GM18858 (cell line): ENCODE results near the gene SRF.
A peak's percentile ranks its signal among the peaks of the same experiment; 100 is the strongest.
"Not testable (repeated sequence)": the region's sequence is repeated elsewhere in the genome, so short reads cannot be mapped to it uniquely, and the experiment has no call there.

Experiments
- ATAC-seq: cut with Tn5 transposase; IDR thresholded peaks from one replicate; pipeline ENCODE4 v1.9.1; 2021; ENCODE audit not compliant: unreplicated experiment

Gene SRF

DNA sequence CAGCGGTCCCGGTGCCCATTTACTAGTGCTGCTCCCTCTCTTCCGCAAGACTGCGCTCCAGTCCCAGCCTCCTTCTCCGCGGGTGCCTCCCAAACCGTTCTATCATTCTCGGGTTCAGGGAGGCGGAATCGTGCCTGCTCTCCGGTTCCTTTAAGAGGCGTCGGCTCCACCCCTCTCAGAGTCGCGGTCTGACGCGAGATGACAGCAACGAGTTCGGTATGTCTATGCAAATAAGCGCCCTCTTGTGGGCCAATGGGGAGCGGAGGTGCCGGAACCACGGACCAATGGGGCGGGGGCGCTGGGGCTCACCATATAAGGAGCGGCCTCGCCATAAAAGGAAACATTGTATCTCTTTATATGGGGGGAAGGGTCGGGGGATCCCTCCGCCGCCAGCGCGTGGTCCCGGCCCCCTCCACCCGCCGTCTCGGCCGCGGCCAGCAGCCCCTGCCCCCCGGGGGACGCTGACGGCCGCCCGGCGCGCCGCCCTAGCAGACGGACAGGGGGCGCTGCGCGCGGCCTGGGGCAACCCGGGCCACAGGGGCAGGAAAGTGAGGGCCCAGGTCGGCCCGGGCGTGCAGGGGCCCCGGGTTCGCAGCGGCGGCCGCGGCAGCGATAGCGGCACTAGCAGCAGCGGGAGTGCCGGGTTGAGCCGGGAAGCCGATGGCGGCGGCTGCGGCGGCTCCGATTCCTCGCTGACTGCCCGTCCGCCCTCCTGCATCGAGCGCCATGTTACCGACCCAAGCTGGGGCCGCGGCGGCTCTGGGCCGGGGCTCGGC, at the start of gene SRF:
TSS of gene SRF (plus strand) at position 339 of the 776 bp plus-strand sequence. CDS start at position 727, 388 bp downstream.
- peak; percentile 50 for ATAC-seq

DNA sequence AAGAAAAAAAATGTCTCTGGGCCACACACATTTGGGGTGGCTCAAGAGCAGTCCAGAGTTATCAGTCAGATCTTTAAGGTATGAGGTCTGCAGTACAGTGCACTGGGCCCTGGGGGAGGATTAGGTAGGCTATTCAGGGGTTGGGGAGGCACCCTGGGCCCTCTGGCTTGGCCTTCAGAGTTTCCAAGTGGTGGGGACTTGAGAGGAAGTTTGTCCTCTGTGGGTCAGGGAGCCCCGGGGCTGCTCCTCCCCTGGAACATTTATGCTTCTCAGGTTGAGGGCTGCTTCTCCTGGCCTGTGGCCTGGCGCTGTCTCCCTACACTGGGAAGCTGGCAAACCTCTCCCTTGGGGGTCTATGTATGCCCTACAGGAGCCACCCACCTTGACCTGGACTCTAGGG, 48.9 kb upstream of the SRF start:
- no peak for ATAC-seq

DNA sequence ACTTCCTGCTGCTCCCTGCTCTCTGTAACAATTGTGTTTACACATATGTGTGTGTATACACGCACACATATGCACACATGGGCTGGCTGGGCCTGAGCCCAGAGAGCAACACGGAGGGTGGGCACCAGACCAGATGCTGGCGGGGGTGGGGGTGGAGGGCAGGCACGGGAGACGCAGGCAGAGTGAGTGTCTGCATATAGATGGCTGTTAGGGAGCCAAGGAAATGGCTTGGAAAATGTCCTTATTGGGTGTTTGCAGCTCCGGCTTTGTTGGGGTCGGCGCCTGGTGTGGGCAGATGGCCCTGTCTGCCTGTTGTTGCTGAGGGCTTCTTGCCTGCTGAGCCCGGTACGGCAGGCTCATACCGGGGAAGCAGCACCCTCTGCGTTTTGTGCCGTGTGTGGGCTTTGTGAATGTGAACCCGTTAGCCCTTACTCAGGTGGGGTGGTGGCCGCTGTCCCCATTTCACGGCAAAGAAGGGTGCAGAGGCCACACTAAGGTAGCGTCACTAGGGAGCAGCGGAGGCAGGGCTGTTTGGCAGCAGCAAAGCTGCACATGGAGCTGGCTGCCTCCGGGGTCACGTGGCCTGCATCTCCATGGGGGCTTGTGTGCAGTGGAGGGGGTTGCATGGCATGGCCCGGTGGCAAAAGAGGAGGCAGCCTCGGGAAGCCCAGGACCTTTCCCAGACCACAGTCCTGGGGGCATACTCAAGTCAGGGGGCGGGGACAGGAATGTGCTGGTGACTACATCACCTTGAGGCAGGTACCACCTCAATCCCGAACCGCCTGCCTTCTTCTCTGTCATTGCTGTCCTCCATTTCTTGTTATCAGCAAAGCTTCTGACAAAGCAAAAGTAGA, 47.4 kb upstream of the SRF start:
- ATAC-seq, result no peak

DNA sequence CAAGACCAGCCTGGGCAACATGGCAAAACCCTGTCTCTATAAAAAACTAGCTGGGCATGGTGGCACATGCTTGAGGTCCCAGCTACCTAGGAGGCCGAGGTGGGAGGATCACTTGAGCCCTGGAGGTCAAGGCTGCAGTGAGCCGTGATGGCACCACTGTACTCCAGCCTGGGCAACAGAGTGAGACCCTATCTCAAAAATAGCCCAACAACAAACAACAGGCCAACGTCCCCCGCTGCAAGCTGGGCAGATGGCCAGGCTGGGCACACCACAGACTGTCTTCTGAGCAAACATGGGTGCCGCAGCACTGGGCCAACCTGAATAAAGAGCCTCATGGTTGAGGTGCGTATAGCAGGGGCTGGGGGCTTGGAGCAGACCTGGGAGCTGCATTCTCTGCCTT, 46.6 kb upstream of the SRF start:
- ATAC-seq, result no peak

DNA sequence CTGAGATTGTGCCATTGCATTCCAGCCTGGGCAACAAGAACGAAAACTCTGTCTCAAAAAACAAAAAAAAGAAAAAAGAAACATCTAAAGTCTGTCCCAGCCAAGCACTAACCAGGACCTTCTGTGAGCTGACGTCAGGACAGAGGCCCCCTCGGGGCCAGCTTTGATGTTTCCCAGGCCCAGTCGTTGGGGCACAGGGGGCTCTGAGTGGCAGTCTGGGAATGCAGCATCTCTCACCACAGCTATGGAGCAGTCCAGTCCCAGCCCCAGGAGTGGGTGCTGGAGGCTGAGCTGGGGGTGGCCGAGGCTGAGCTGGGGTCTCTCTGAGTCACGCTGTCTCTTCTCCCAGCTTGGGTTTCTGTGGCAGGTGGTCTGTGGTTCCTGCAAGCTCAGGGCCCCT, 46.0 kb upstream of the SRF start:
- ATAC-seq, result no peak

DNA sequence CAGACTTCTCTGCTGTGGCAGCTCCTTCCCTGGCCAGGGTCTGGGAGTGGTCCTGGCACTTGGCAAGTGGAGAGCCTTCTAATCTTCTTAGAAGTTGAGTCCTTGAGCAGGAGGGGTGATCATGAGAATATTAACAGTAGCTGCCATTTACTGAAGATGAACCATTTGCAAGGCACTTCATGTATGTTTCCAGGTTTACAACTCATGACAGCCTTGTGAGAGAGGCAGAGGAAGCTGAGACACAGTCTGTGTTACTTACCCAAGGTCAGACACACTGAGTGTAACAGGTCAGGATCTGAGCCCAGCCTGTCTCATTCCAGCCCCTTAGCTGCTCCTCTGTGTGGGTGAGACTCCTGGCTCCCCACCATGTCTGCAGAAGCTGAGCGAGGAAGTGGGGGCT, 45.5 kb upstream of the SRF start:
- no peak for ATAC-seq

DNA sequence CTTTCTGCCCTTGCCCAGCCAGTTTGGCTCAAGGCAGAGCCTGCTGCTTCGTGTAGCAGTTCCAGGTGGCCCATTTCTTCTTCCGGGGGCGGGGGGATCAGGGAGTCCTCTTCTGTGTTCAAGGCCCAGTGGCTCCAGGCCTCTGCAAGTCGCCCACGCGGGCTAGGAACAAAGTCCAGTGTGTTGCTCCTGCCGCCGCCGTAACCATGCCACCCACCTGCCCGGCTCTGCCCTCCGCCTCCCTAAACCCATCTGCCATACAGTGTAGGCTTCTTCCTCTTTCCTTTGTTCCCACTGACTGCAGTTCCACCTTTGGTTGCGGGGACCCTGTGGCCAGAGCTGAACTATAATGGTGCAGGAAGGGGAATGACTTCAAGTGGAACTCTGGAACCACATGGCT, 43.9 kb upstream of the SRF start:
- ATAC-seq, result no peak

DNA sequence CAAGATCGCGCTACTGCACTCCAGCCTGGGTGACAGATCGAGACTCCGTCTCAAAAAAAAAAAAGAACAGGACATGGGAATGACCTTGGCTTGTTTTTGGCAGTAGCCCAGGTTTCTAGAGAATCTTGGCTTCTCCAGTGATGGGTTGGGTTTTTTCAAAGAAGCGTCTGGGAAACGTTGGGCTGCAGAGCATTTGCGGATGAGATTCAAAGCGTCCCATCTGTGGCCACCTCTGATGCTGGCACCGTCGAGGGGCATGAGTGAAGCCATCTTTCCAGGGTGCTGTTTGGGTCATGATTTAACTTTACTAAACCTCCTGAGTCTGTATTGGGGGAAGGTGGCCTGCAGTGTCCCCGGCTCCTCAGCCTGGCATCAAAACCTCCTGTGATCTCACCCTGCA, 43.2 kb upstream of the SRF start:
- no peak for ATAC-seq

DNA sequence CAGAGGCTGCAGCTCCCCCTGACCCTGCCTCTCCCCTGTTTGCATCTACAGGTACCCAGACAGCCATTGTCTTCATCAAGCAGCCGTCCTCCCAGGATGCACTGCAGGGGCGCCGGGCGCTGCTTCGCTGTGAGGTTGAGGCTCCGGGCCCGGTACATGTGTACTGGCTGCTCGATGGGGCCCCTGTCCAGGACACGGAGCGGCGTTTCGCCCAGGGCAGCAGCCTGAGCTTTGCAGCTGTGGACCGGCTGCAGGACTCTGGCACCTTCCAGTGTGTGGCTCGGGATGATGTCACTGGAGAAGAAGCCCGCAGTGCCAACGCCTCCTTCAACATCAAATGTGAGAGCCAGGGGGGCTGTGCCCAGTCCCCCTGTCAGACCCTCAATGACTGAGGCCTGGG, 42.1 kb upstream of the SRF start:
- ATAC-seq, result no peak

DNA sequence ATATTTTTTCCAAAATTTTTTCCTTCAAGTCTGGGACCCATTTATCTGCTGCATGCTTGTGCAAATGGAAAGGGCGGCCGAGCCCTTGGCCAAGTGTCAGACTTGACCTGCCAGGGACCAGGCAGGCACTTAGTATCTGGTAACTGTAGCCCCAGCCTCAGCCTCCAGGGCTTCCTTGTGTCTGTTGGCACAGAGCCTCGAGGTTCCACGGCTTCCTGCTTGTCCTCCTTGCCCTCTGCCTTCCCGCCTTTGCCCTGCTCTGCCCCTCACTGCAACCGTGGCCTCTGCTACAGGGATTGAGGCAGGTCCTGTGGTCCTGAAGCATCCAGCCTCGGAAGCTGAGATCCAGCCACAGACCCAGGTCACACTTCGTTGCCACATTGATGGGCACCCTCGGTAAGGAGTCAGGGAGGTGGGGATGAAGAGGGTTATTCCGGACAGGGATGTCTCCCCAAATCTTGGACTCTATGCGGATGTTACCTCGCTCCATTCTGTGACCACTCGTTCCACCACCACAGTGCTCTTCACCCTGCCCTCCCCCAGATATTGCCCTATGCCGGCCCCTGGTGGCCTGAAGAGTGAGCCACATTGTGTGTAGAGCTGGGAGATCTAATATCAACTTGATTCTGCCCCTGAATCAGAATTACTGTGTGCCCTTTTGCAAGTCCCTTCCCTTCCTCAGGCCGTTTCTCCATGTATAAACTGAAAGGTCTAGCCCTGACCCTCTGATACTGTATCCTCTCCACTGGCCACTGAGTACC, 41.5 kb upstream of the SRF start:
- no peak for ATAC-seq

DNA sequence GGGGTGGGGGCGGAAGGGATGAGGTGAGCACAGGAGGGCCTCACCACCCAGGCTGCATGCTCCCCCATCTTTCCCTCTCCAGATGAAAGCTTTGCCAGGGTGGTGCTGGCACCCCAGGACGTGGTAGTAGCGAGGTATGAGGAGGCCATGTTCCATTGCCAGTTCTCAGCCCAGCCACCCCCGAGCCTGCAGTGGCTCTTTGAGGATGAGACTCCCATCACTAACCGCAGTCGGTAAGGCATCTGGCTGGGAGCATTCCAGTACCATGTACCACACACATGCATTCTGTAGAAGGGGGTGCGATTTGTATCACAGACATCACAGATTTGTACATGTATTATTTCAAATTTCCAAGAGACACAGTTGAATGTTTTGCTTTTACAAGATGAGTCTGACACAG, 40.6 kb upstream of the SRF start:
- ATAC-seq, result no peak

DNA sequence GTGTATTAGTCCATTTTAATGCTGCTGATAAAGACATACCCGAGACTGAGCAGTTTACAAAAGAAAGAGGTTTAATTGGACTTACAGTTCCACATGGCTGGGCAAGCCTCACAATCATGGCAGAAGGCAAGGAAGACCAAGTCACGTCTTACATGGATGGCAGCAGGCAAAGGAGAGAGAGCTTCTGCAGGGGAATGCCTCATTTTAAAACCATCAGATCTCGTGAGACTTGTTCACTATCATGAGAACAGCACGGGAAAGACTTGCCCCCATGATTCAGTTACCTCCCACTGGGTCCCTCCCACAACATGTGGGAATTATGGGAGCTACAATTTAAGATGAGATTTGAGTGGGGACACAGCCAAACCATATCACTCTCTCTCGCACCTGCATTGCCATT, 39.7 kb upstream of the SRF start:
- ATAC-seq, result not testable (repeated sequence)

DNA sequence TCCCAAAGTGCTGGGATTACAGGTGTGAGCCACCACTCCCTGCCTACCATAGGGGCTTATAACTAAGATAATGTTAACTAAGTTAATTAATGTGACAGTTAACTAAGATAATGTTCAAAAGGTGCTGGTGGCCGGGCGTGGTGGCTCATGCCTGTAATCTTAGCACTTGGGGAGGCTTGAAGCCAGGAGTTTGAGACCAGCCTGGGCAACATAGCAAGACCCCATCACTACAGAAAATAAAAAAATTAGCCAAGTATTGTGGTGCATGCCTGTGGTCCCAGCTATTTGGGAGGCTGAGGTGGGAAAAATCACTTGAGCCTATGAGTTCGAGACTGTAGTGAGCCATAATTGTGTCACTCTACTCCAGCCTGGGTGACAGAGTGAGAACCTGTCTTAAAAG, 32.8 kb upstream of the SRF start:
- no peak for ATAC-seq

DNA sequence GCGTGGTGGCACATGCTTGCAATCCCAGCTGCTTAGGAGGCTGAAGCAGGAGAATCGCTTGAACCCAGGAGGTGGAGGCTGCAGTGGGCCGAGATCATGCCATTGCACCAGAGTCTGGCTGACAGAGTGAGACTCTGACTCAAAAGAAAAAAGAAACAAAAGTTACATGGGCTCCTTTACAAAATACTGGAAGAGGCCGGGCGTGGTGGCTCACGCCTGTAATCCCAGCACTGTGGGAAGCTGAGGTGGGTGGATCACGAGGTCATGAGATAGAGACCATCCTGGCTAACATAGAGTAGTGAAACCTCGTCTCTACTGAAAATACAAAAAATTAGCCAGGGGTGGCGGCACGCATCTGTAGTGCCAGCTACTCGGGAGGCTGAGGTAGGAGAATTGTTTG, 31.1 kb upstream of the SRF start:
- not testable (repeated sequence) for ATAC-seq

DNA sequence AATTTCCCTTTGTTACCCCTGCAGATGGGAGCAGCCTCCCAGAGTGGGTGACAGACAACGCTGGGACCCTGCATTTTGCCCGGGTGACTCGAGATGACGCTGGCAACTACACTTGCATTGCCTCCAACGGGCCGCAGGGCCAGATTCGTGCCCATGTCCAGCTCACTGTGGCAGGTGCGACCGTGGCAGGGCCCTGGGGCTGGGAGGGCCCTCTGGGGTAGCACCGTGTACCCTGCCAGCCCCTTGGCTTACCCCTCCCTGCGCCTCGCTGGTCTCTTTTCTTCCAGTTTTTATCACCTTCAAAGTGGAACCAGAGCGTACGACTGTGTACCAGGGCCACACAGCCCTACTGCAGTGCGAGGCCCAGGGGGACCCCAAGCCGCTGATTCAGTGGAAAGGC, 29.4 kb upstream of the SRF start:
- ATAC-seq, result no peak

DNA sequence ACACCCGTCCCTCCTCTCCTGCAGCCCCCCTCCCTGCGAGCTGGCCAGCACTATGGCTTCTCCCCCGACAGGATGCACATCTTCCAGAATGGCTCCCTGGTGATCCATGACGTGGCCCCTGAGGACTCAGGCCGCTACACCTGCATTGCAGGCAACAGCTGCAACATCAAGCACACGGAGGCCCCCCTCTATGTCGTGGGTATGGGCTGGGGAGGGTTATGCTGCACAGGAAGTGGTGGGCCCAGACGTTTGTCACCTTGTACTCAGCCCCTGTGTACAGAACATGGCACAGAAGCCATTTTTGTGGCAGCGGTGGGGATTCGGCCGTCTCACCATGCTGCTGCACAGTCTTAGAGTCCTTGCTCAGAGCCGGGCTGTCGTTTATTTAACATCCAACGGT, 29.0 kb upstream of the SRF start:
- ATAC-seq, result no peak

DNA sequence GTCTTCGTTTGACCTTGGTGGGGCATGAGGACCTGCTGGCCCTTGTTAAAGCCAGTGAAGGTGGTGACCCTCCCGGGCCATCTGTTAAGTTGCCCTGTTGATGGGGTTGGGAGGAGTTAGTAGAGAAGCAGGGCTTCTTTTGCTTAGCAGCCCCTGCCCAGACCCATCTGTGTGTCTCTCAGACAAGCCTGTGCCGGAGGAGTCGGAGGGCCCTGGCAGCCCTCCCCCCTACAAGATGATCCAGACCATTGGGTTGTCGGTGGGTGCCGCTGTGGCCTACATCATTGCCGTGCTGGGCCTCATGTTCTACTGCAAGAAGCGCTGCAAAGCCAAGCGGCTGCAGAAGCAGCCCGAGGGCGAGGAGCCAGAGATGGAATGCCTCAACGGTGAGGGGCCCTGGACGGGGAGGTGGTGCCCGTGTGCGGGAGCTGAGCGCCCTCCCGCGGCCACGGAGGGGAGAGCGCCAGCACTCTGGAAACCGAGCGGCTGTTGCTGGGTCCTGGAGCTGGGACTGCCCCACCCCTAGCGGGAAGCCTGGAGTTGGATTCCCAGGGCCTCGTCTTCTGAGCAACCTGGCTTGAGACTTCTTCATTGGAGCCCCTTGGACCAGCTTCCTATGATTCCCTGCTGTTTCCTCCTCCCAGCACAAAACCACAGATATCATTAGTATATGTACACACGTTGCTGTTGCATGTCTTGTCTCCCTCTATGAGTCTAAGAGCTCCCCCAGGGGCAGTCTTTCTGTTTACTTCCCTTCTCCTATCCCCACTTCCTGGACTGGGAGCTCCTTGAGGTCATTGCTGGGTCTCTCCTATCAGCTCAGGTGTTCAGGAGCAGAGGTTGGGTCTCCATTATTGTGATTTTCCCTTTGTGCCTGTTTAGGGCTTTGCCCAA, 27.6 kb upstream of the SRF start:
- no peak for ATAC-seq

DNA sequence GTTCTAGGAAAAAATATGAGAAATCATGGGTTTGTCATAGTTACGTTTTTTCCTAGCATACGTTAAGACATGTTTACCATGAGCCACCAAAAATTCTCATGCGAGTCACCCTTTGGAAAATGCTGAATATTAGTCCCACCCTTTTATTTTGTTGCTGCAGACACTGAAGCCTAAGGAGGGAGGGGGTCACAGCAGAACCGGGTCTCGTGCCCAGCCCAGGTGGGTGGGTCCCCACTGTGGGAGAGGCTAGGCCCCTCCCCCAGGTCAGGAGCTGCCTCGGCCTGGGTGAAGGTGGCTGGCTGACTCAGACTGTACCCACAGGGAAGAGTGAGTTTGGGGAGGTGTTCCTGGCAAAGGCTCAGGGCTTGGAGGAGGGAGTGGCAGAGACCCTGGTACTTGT, 26.2 kb upstream of the SRF start:
- ATAC-seq, result no peak

DNA sequence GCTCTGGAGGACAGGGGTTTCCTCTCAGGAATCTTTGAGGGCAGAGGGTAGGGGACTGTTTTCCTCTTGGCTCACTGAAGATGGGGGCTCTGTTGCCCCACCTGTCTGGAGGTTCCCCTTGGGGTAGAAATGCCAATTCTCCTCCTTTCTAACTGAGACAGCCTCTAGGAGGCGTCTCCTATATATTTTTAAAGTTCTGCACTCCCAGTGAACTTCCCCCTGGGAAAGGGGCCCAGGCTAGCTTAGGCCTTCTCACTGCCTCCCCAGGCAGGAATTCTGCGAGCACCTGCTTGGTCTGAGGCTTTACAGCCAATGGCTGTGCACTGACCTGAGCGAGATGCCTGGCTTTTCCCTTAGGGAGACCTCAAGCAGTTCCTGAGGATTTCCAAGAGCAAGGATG, 24.8 kb upstream of the SRF start:
- no peak for ATAC-seq
